GM12875 (cell line): ENCODE results near the gene FRYL.
"Not testable (repeated sequence)": the region's sequence is repeated elsewhere in the genome, so short reads cannot be mapped to it uniquely, and the experiment has no call there.

Source experiments
- H3K4me3 ChIP-seq: one replicate; pipeline ENCODE4 v1.5.1; 2011; ENCODE audit warnings: low read depth, low read length, control low read depth
- CTCF ChIP-seq: IDR thresholded peaks from 2 replicates; pipeline ENCODE4 v1.5.1; 2011; ENCODE audit warnings: low read depth, mild to moderate bottlenecking, control low read depth, inconsistent platforms, low read length, moderate library complexity, borderline replicate concordance; ENCODE audit not compliant: insufficient read depth

Gene FRYL

GRCh38 chr4:48804584-48805301, 24.7 kb upstream of the FRYL start:
- H3K4me3 ChIP-seq: no peak overlapping the region
- no peak for TF ChIP-seq CTCF

- TF ChIP-seq CTCF: no peak
Observed at GRCh38 chr4:48801016-48801715, 21.1 kb upstream of the FRYL start.

GRCh38 chr4:48800155-48800554, 20.1 kb upstream of the FRYL start:
- H3K4me3 ChIP-seq: not testable (repeated sequence)

More at GRCh38 chr4:48801016-48801715, 21.1 kb upstream of the FRYL start:
- no peak overlapping the region for H3K4me3 ChIP-seq

GRCh38 chr4:48799157-48799556, 19.1 kb upstream of the FRYL start:
- H3K4me3 ChIP-seq: no peak overlapping the region
- no peak for TF ChIP-seq CTCF

- TF ChIP-seq CTCF: no peak
- H3K4me3 ChIP-seq: no peak overlapping the region
Observed at GRCh38 chr4:48798117-48798516, 18.0 kb upstream of the FRYL start.

GRCh38 chr4:48796927-48797679, 17.0 kb upstream of the FRYL start:
- no peak for TF ChIP-seq CTCF

GRCh38 chr4:48796191-48796926, 16.3 kb upstream of the FRYL start:
- TF ChIP-seq CTCF: no peak
- no peak overlapping the region for H3K4me3 ChIP-seq

More at GRCh38 chr4:48796927-48797679, 17.0 kb upstream of the FRYL start:
- H3K4me3 ChIP-seq: no peak overlapping the region
